Fibroblast of pulmonary artery (primary cell): ENCODE data around the gene SERP2.
A peak's percentile ranks its signal among the peaks of the same experiment; 100 is the strongest.

Experiments
- DNase-seq: peaks from one replicate; pipeline ENCODE4 v3.0.0-alpha.2; 2010; ENCODE audit warnings: low read depth
- H3K4me3 ChIP-seq: replicated peaks from 2 replicates; pipeline ENCODE4 v1.5.1; 2011; ENCODE audit warnings: low read depth, mild to moderate bottlenecking, control low read depth, low read length, moderate library complexity
- CTCF ChIP-seq: IDR thresholded peaks from 2 replicates; pipeline ENCODE4 v1.5.1; 2011; ENCODE audit warnings: mild to moderate bottlenecking, control low read depth, low read length, inconsistent platforms; ENCODE audit errors: missing control alignments

The SERP2 gene

GRCh38 chr13:44365899-44366298 lies 7.7 kb upstream of the SERP2 start:
- no peak for DNase-seq
- no peak for TF ChIP-seq CTCF
- no peak overlapping the region for H3K4me3 ChIP-seq

GRCh38 chr13:44368062-44368591 lies 5.5 kb upstream of the SERP2 start:
- H3K4me3 ChIP-seq, result no peak overlapping the region
- DNase-seq, result no peak
- TF ChIP-seq CTCF, result no peak

- H3K4me3 ChIP-seq, result no peak overlapping the region
- TF ChIP-seq CTCF, result no peak
- no peak for DNase-seq
Observed at GRCh38 chr13:44368599-44369368, 4.8 kb upstream of the SERP2 start.

GRCh38 chr13:44371421-44371820 lies 2.2 kb upstream of the SERP2 start:
- no peak overlapping the region for H3K4me3 ChIP-seq
- DNase-seq, result no peak
- TF ChIP-seq CTCF, result no peak

GRCh38 chr13:44373247-44373600 lies 400 bp upstream of the SERP2 start:
- DNase-seq, result no peak
- TF ChIP-seq CTCF, result no peak
- peak overlapping the region; percentile 46 for H3K4me3 ChIP-seq

GRCh38 chr13:44374348-44374712 lies 706 bp downstream of the SERP2 start:
- peak overlapping the region; percentile 46 for H3K4me3 ChIP-seq
- no peak for TF ChIP-seq CTCF
- DNase-seq, result no peak

GRCh38 chr13:44378277-44378676 lies 4.7 kb downstream of the SERP2 start:
- H3K4me3 ChIP-seq, result no peak overlapping the region
- DNase-seq, result no peak
- TF ChIP-seq CTCF, result no peak
